Measurements from ENCODE around the gene CERCAM. TPM values are rescaled to one million over a fixed set of nuclear protein-coding genes. Genes with fewer than 3 reads are reported as not detected.
A peak's percentile ranks its signal among the peaks of the same experiment; 100 is the strongest.

The CERCAM gene
- polyA plus RNA-seq, 2 of the 4 experiments (the other 2 are of a cell fraction): 16.5 to 28.5 TPM

DNA sequence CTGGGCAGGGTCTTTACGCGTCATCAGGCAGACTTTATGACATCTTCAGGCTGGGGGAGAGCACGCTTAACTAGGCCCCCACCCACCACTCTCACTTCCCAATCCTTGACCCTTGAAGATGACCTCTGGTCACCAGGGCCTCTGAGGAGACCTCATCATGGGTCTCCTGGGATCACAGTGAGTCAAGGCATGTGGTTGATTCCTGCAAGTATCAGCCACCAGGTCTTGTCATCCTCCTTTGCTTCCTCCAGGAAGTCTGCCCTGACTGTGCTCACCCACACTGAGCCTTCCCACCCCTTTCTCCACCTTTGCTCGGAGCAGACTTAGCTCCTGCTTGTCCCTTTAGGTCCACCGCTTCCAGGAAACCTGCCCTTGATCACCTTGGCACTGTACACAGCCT is 52.4 kb downstream of the CERCAM start:
- ChIA-PET CTCF (interaction anchor here (0.8 to 1.5 kb wide), 5 partner anchors 12 to 163 kb away, joined by 3 to 5 read pairs (median 3); no protein-coding TSS in a partner anchor), POLR2A (no interaction called here)
- no peak for DNase-seq (ENCODE audit: low read depth in 1 of 2, low spot score in 1 of 2)
- 100% methylated on average over 5 of the region's 5 CpGs for WGBS (ENCODE audit: missing lambda C conversion rate)
- no peak overlapping the region for H3K4me2 ChIP-seq
- peak; percentile 24 to 35; a peak in 3 of 6 replicates for ATAC-seq
- H3K4me1 ChIP-seq: no peaks in the 10 kb centered on the region
- no peak overlapping the region for H3K27ac ChIP-seq
- no peak overlapping the region for H3K4me3 ChIP-seq
- FAIRE-seq: no peak
- H3K9me3 ChIP-seq: no peaks in the 10 kb centered on the region
- TF ChIP-seq, protein P1, sequence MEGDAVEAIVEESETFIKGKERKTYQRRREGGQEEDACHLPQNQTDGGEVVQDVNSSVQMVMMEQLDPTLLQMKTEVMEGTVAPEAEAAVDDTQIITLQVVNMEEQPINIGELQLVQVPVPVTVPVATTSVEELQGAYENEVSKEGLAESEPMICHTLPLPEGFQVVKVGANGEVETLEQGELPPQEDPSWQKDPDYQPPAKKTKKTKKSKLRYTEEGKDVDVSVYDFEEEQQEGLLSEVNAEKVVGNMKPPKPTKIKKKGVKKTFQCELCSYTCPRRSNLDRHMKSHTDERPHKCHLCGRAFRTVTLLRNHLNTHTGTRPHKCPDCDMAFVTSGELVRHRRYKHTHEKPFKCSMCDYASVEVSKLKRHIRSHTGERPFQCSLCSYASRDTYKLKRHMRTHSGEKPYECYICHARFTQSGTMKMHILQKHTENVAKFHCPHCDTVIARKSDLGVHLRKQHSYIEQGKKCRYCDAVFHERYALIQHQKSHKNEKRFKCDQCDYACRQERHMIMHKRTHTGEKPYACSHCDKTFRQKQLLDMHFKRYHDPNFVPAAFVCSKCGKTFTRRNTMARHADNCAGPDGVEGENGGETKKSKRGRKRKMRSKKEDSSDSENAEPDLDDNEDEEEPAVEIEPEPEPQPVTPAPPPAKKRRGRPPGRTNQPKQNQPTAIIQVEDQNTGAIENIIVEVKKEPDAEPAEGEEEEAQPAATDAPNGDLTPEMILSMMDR (IDR thresholded peaks at IDR 0.05): no peak
- peak; percentile 56 for TF ChIP-seq ZFP36 (IDR thresholded peaks at IDR 0.05; ENCODE audit: borderline replicate concordance, partially characterized antibody)

GRCh38 chr9:128475867-128476266 is 55.2 kb downstream of the CERCAM start:
- DNase-seq (ENCODE audit: low read depth in 1 of 2, low spot score in 1 of 2): no peak
- no peak overlapping the region for H3K4me3 ChIP-seq
- no peak for ATAC-seq
- ChIA-PET CTCF (interaction anchor here (1.6 kb wide), 1 partner anchor 10 kb away, joined by 6 read pairs; no protein-coding TSS in a partner anchor), POLR2A (no interaction called here)
- H3K4me2 ChIP-seq: no peak overlapping the region
- no peak overlapping the region for H3K27ac ChIP-seq
- no peaks in the 10 kb centered on the region for H3K4me1 ChIP-seq
- TF ChIP-seq BHLHE40 (IDR thresholded peaks at IDR 0.05; ENCODE audit: low read depth, low read length) (no peak), EHF (CRISPR knock-in tag; IDR thresholded peaks at IDR 0.05) (no peak), ZSCAN20 (CRISPR knock-in tag; IDR thresholded peaks at IDR 0.05) (no peak), MAFK (IDR thresholded peaks at IDR 0.05; ENCODE audit: partially characterized antibody) (no peak), FOSB (CRISPR knock-in tag; IDR thresholded peaks at IDR 0.05) (no peak), HOXB13 (CRISPR knock-in tag; IDR thresholded peaks at IDR 0.05; ENCODE audit: low read depth) (no peak)
- TF ChIP-seq, protein P2, sequence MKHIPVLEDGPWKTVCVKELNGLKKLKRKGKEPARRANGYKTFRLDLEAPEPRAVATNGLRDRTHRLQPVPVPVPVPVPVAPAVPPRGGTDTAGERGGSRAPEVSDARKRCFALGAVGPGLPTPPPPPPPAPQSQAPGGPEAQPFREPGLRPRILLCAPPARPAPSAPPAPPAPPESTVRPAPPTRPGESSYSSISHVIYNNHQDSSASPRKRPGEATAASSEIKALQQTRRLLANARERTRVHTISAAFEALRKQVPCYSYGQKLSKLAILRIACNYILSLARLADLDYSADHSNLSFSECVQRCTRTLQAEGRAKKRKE (CRISPR knock-in tag; IDR thresholded peaks at IDR 0.05; ENCODE audit: low read depth): no peak
- H3K9me3 ChIP-seq: no peaks in the 10 kb centered on the region
- no peak for FAIRE-seq
- 97% methylated on average over 7 of the region's 7 CpGs for WGBS (ENCODE audit: missing lambda C conversion rate)

DNA sequence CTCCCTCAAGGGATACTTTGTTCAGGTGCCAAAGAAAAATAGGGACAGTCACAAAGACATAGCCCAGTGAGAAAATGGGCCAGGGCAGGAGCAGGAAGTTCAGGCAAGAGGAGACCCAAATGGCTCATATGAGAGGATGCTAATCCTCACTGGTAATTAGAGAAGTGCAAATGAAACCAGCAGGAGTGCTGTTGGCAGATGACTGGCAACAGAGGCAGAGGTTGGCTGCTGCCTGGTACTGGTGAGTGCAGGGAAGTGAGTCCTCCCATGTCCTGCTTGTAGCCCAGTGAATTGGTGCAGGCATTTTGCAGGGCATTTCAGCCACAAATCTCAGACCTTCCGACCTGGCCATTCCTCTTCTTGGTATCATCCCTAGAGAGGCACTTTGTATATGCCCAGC is 58.6 kb downstream of the CERCAM start:
- WGBS (ENCODE audit: missing lambda C conversion rate): 91% methylated on average over 1 of the region's 1 CpG
- no peak for DNase-seq (ENCODE audit: low read depth in 1 of 2, low spot score in 1 of 2)
- H3K9me3 ChIP-seq: no peaks in the 10 kb centered on the region
- no peak overlapping the region for H3K4me3 ChIP-seq
- CTCF ChIA-PET: no interaction called here
- no peak for FAIRE-seq
- no peak overlapping the region for H3K27ac ChIP-seq
- H3K4me1 ChIP-seq: no peaks in the 10 kb centered on the region
- no peak overlapping the region for H3K4me2 ChIP-seq
- POLR2A ChIA-PET: no interaction called here
- TF ChIP-seq FOSL2 (IDR thresholded peaks at IDR 0.05) (no peak), FOSL2 (CRISPR knock-in tag; IDR thresholded peaks at IDR 0.05) (no peak), HEYL (CRISPR knock-in tag; IDR thresholded peaks at IDR 0.05) (no peak), RFX5 (IDR thresholded peaks at IDR 0.05) (no peak), HOXA7 (CRISPR knock-in tag; IDR thresholded peaks at IDR 0.05) (no peak), RCOR1 (IDR thresholded peaks at IDR 0.05; ENCODE audit: low read depth, low read length) (no peak), USF2 (IDR thresholded peaks at IDR 0.05) (no peak), CBX8 (IDR thresholded peaks at IDR 0.05) (no peak), EHF (CRISPR knock-in tag; IDR thresholded peaks at IDR 0.05) (no peak), CEBPB (IDR thresholded peaks at IDR 0.05) (no peak)
- TF ChIP-seq, protein P2 (CRISPR knock-in tag; IDR thresholded peaks at IDR 0.05; ENCODE audit: low read depth): no peak
- TF ChIP-seq, protein P3, sequence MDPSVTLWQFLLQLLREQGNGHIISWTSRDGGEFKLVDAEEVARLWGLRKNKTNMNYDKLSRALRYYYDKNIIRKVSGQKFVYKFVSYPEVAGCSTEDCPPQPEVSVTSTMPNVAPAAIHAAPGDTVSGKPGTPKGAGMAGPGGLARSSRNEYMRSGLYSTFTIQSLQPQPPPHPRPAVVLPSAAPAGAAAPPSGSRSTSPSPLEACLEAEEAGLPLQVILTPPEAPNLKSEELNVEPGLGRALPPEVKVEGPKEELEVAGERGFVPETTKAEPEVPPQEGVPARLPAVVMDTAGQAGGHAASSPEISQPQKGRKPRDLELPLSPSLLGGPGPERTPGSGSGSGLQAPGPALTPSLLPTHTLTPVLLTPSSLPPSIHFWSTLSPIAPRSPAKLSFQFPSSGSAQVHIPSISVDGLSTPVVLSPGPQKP (IDR thresholded peaks at IDR 0.05; ENCODE audit: low read depth, low read length): no peak
- TF ChIP-seq, protein P1 (IDR thresholded peaks at IDR 0.05): no peak
- no peak for ATAC-seq
